RWPE2 (cell line): ENCODE measurements around the gene SLC20A1.

ENCODE experiments used
- ATAC-seq: fragments of 200-7000 bp; cut with Tn5 transposase; 3 replicates; pipeline ENCODE4 v1.9.1; 2021; ENCODE audit warnings: low read depth
- DNase-seq: peaks from one replicate; pipeline ENCODE4 v3.0.0-alpha.2; 2020; ENCODE audit warnings: low spot score
- H3K27ac ChIP-seq: fragments of 450-650 bp; 2 replicates; pipeline ENCODE4 v1.5.1; 2017; ENCODE audit warnings: mild to moderate bottlenecking; ENCODE audit not compliant: poor library complexity, severe bottlenecking
- H3K27me3 ChIP-seq: fragments of 250-450 bp; sonication (Bioruptor Pico); 2 replicates; pipeline ENCODE4 v1.5.1; 2021; ENCODE audit warnings: mild to moderate bottlenecking, moderate library complexity; ENCODE audit not compliant: insufficient read depth, poor library complexity, severe bottlenecking
- H3K36me3 ChIP-seq: fragments of 250-450 bp; sonication (Bioruptor Pico); 2 replicates; pipeline ENCODE4 v1.5.1; 2020; ENCODE audit warnings: low read depth, mild to moderate bottlenecking, moderate library complexity
- H3K4me1 ChIP-seq: fragments of 250-450 bp; sonication (Bioruptor Pico); 2 replicates; pipeline ENCODE4 v1.5.1; 2021; ENCODE audit warnings: mild to moderate bottlenecking, moderate library complexity; ENCODE audit not compliant: insufficient read depth, poor library complexity, severe bottlenecking
- H3K4me3 ChIP-seq: fragments of 250-450 bp; sonication (Bioruptor Pico); 2 replicates; pipeline ENCODE4 v1.5.1; 2021; ENCODE audit warnings: mild to moderate bottlenecking, moderate library complexity; ENCODE audit not compliant: severe bottlenecking
- H3K9me3 ChIP-seq: fragments of 250-450 bp; sonication (Bioruptor Pico); 2 replicates; pipeline ENCODE4 v1.5.1; 2021; ENCODE audit warnings: mild to moderate bottlenecking, moderate library complexity; ENCODE audit not compliant: severe bottlenecking
- TF ChIP-seq, protein P1 (sequence below): fragments of 450-650 bp; IDR thresholded peaks from one replicate; pipeline ENCODE4 v1.5.1; 2017; ENCODE audit warnings: mild to moderate bottlenecking, moderate library complexity; ENCODE audit not compliant: poor library complexity, severe bottlenecking

SLC20A1 gene

DNA sequence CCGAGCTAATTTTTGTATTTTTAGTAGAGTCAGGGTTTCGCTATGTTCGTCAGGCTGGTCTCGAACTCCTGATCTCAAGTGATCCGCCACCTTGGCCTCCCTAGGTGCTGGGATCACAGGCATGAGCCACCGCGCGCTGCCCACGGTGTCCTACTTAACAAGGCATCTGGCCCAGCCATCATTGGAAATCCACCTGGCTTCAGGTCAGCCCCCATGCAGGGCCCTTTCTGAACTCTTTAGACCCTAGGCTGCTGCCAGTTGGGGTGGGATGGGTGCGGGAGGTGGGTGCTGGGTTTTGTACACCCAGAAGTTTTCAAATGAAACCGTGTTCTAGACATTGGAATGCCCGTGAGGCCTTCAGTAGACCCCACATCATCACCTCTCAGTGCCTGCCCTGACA, 48.4 kb downstream of the SLC20A1 start:
- DNase-seq = no peak
- H3K27ac ChIP-seq = no peak overlapping the region
- H3K36me3 ChIP-seq = no peaks in the 10 kb centered on the region
- no peaks in the 10 kb centered on the region for H3K9me3 ChIP-seq
- H3K4me1 ChIP-seq = peaks cover 26% of the 10 kb centered on the region
- ATAC-seq = no peak
- TF ChIP-seq, protein P1, sequence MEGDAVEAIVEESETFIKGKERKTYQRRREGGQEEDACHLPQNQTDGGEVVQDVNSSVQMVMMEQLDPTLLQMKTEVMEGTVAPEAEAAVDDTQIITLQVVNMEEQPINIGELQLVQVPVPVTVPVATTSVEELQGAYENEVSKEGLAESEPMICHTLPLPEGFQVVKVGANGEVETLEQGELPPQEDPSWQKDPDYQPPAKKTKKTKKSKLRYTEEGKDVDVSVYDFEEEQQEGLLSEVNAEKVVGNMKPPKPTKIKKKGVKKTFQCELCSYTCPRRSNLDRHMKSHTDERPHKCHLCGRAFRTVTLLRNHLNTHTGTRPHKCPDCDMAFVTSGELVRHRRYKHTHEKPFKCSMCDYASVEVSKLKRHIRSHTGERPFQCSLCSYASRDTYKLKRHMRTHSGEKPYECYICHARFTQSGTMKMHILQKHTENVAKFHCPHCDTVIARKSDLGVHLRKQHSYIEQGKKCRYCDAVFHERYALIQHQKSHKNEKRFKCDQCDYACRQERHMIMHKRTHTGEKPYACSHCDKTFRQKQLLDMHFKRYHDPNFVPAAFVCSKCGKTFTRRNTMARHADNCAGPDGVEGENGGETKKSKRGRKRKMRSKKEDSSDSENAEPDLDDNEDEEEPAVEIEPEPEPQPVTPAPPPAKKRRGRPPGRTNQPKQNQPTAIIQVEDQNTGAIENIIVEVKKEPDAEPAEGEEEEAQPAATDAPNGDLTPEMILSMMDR = no peak
- no peaks in the 10 kb centered on the region for H3K27me3 ChIP-seq
- no peak overlapping the region for H3K4me3 ChIP-seq

DNA sequence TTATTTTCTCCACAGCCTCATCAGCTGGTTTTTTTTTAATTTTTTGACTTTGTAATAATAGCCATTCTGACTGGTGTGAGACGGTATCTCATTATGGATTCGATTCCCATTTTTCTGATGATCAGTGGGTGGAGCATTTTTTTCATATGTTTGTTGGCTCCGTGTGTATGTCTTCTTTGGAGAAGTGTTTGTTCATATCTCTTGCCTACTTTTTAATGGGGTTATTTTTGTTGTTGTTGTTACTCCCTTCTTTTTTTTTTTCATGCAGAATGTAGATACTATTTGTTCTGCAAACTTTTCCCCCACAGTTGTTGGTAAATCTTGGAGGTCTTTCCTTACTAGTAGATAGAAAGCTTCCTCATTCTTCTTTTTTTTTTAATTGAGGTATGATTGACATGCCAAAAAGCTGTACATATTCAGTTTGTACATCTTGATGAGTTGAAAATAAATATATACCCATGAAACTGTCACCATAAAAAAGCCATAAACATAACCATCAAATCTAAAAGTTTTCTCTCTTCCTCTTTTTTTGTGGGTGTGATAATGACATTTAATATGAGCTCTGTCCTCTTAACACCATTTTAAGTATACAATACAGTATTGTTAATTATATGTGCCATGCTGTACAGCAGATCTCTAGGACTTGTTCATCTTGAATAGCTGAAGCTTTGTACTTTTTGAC, 53.2 kb downstream of the SLC20A1 start:
- ATAC-seq (no peak), DNase-seq (no peak)
- H3K27me3 ChIP-seq = no peaks in the 10 kb centered on the region
- no peak overlapping the region for H3K27ac ChIP-seq
- H3K4me3 ChIP-seq = no peak overlapping the region
- TF ChIP-seq, protein P1 = no peak
- no peaks in the 10 kb centered on the region for H3K36me3 ChIP-seq
- no peaks in the 10 kb centered on the region for H3K9me3 ChIP-seq
- no peaks in the 10 kb centered on the region for H3K4me1 ChIP-seq

DNA sequence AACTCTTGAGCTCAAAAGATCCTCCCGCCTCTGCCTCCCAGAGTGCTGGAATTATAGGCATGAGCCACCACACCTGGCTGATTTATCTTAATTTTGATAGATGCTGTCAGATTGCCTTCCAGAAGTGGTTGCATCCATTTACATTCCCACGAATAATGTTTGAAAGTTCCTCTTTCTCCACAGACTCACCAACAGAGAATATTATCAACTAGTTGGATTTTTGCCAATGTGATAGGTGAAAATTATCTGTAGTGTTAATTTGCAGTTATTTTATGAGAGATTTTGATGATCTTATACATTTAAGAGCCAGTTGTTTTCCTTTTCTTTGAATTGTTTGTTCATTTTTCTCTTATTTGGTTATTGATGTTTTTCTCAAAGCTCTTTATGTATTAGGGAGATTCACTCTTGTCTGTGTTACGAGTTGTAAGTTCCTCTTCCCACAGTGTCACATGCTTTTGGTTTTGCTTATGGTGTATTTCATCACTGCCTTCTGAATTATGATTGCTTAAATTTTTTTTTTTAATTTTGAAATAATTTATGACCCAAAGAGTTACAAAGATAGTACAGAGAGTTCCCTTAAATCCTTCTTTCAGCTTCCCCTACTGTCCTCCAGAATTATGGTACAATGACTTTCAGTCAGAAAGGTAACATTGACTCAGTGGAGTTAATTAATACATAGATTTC, 54.4 kb downstream of the SLC20A1 start:
- Histone ChIP-seq H3K27ac (no peak overlapping the region), H3K4me3 (no peak overlapping the region), H3K4me1 (no peaks in the 10 kb centered on the region), H3K36me3 (no peaks in the 10 kb centered on the region), H3K9me3 (no peaks in the 10 kb centered on the region), H3K27me3 (no peaks in the 10 kb centered on the region)
- DNase-seq = no peak
- TF ChIP-seq, protein P1 = no peak
- no peak for ATAC-seq

DNA sequence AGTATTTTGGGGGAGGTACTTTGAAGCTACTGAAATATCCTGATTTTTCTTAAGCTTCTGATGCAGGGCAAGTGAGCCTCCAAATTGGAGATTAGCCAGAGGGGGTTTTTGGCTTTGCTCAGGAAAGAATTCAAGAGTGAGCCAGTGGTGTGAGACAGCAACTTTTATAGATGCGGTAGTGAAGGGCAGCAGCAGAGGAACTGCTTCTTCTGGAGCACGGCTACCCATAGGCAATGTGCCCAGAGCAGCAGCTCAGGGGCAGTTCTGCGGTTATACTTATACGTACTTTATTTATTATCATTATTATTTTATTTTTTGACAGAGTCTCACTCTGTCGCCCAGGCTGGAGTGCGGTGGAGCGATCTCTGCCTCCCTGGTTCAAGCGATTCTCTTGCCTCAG, 55.3 kb downstream of the SLC20A1 start:
- TF ChIP-seq, protein P1 = no peak
- DNase-seq (no peak), ATAC-seq (no peak)
- peaks cover 2% of the 10 kb centered on the region for H3K4me1 ChIP-seq
- no peak overlapping the region for H3K4me3 ChIP-seq
- H3K36me3 ChIP-seq = no peaks in the 10 kb centered on the region
- H3K9me3 ChIP-seq = no peaks in the 10 kb centered on the region
- no peak overlapping the region for H3K27ac ChIP-seq
- no peaks in the 10 kb centered on the region for H3K27me3 ChIP-seq

DNA sequence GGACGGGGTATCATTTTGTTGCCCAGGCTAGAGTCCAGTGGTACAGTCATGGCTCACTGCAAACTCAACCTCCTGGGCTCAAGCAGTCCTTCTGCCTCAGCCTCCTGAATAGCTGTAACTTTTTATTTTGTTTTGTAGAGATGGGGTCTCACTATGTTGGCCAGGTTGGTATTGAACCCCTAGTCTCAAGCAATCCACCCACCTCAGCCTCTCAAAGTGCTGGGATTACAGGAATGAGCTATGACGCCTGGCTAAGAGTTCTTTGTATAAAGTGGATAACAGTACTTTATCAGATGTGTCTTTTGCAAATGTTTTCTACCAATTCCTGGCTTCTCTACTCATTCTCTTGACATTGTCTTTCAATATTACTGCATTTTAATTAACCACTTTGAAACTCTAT, 57.9 kb downstream of the SLC20A1 start:
- TF ChIP-seq, protein P1 = no peak
- Histone ChIP-seq H3K27ac (no peak overlapping the region), H3K27me3 (no peaks in the 10 kb centered on the region), H3K4me3 (no peak overlapping the region), H3K36me3 (no peaks in the 10 kb centered on the region), H3K9me3 (no peaks in the 10 kb centered on the region), H3K4me1 (peaks cover 10% of the 10 kb centered on the region)
- ATAC-seq (no peak), DNase-seq (no peak)
